Activated CD4-positive, alpha-beta T cell treated with anti-CD3 and anti-CD28 coated beads, Interleukin-2, amount 50 U/mL, for 4 hours (primary cell): ENCODE measurements around the gene DNAJC3.
"Not testable (repeated sequence)": the region's sequence is repeated elsewhere in the genome, so short reads cannot be mapped to it uniquely, and the experiment has no call there.

ENCODE experiments used
- DNase-seq, 2 experiments: peaks; one replicate each; pipeline ENCODE4 v3.0.0-alpha.2; 2020

Gene DNAJC3

GRCh38 chr13:95722241-95722640, 45.3 kb downstream of the DNAJC3 start:
- DNase-seq: no peak

- DNase-seq: no peak
These were observed 46.5 kb downstream of the DNAJC3 start for GRCh38 chr13:95723438-95723837.

GRCh38 chr13:95724252-95724651, 47.3 kb downstream of the DNAJC3 start:
- no peak for DNase-seq

- DNase-seq: no peak
These were observed 49.9 kb downstream of the DNAJC3 start for GRCh38 chr13:95726876-95727275.

GRCh38 chr13:95728957-95729356, 52.0 kb downstream of the DNAJC3 start:
- no peak for DNase-seq

- DNase-seq: no peak
These were observed 57.2 kb downstream of the DNAJC3 start for GRCh38 chr13:95734124-95734523.

GRCh38 chr13:95740071-95740978, 63.4 kb downstream of the DNAJC3 start:
- not testable (repeated sequence) for DNase-seq

- DNase-seq: no peak
These were observed 64.0 kb downstream of the DNAJC3 start for GRCh38 chr13:95740979-95741320.

- DNase-seq: no peak
These were observed 64.9 kb downstream of the DNAJC3 start for GRCh38 chr13:95741584-95742563.

- no peak for DNase-seq
These were observed 66.3 kb downstream of the DNAJC3 start for GRCh38 chr13:95743192-95743591.

- DNase-seq: no peak
These were observed 68.3 kb downstream of the DNAJC3 start for GRCh38 chr13:95745289-95745688.

- DNase-seq: no peak
These were observed 68.8 kb downstream of the DNAJC3 start for GRCh38 chr13:95745752-95746151.

GRCh38 chr13:95749545-95749944, 72.6 kb downstream of the DNAJC3 start:
- no peak for DNase-seq

GRCh38 chr13:95752677-95753076, 75.7 kb downstream of the DNAJC3 start:
- DNase-seq: no peak

GRCh38 chr13:95754069-95754468, 77.1 kb downstream of the DNAJC3 start:
- no peak for DNase-seq

GRCh38 chr13:95756072-95756471, 79.1 kb downstream of the DNAJC3 start:
- DNase-seq: no peak

GRCh38 chr13:95762626-95763025, 85.7 kb downstream of the DNAJC3 start:
- DNase-seq: not testable (repeated sequence)

GRCh38 chr13:95763601-95764000, 86.7 kb downstream of the DNAJC3 start:
- DNase-seq: no peak

- no peak for DNase-seq
These were observed 95.0 kb downstream of the DNAJC3 start for GRCh38 chr13:95771905-95772304.

- DNase-seq: no peak
These were observed 102.6 kb downstream of the DNAJC3 start for GRCh38 chr13:95779522-95779921.

- DNase-seq: no peak
These were observed 104.1 kb downstream of the DNAJC3 start for GRCh38 chr13:95781016-95781415.

- DNase-seq: not testable (repeated sequence)
These were observed 105.0 kb downstream of the DNAJC3 start for GRCh38 chr13:95781940-95782339.

GRCh38 chr13:95783747-95784146, 106.8 kb downstream of the DNAJC3 start:
- no peak for DNase-seq
